Pancreas (tissue), 10 donors: ENCODE data around the gene CCR5. TPM values are rescaled to one million over a fixed set of nuclear protein-coding genes. Genes with fewer than 3 reads are reported as not detected.

Experiments
- ATAC-seq, 4 donors: fragments of 200-7000 bp; cut with Tn5 transposase; one replicate each; pipeline versions ENCODE4 v1.8.0 to v1.9.1; 2020; ENCODE audit warnings: mild to moderate bottlenecking in 4 of 4, moderate library complexity in 4 of 4
- DNase-seq, 6 donors: peaks; one replicate each; pipeline ENCODE4 v3.0.0-alpha.2; 2020
- FAIRE-seq: peaks from 2 replicates; lab custom pipeline; 2012; peaks lifted over from hg19 to GRCh38; lab: Jason Lieb, UNC
- H3K27ac ChIP-seq, 4 donors: fragments of 200-600 bp; sonication (generic); 1 replicate in 3 of 4; 2 replicates in 1 of 4; pipeline versions ENCODE4 v1.5.0 to v1.8.0; 2020
- H3K27me3 ChIP-seq, 4 donors: fragments of 200-600 bp; one replicate each; pipeline ENCODE4 v1.8.0; 2021
- H3K36me3 ChIP-seq, 3 donors: fragments of 200-600 bp; sonication (generic) in 1 of 3; one replicate each; pipeline versions ENCODE4 v1.5.0 to v1.8.0; 2020 to 2021
- H3K4me1 ChIP-seq, 3 donors: fragments of 200-600 bp; one replicate each; pipeline ENCODE4 v1.8.0; 2021
- H3K4me3 ChIP-seq, 4 donors: fragments of 200-600 bp; sonication (generic) in 2 of 4; one replicate each; pipeline versions ENCODE4 v1.5.0 to v1.8.0; 2020 to 2021
- H3K9me3 ChIP-seq, 4 donors: fragments of 200-600 bp; one replicate each; pipeline ENCODE4 v1.8.0; 2021
- CTCF ChIP-seq, 4 donors: fragments of 200-600 bp; sonication (generic) in 3 of 4; IDR thresholded peaks; one replicate each; pipeline versions ENCODE4 v1.5.0 to v1.8.0; 2021; ENCODE audit warnings: antibody characterized with exemption in 4 of 4
- WGBS, 2 donors: extraction: QIAGEN DNeasy Blood & Tissue Kit; methylation state at CpG; one replicate each; pipeline ENCODE4 v1.1.7; 2013; 5-methylcytosine and 5-hydroxymethylcytosine counted together
- intact Hi-C, 3 donors: fragments of 100-400 bp; cut with DNase I; formaldehyde crosslinking; loops; one replicate each; pipeline versions ENCODE4 v1.11.1 to v1.14.2; 2022
- polyA plus RNA-seq, 2 donors: library from polyadenylated mRNA; stranded (reverse); fragments of 200-250 nt; gene quantifications; one replicate each; pipeline ENCODE4 v1.2.3, GENCODE V29; 2013
- total RNA-seq, 6 donors: library from RNA; stranded (reverse); fragmentation: NEBNext Ultra II Directional in 4 of 6; extraction: Animal tissue kit (Norgen Biotek cat#: 25700) in 4 of 6; gene quantifications; one replicate each; pipeline versions ENCODE4 v1.2.1 to v1.2.4, GENCODE V29; 2021 to 2023
- donor health status: healthy with polysubstance abuse.
- donor health status: DM: no; HTN: no; CAD: no; lungs with moderate emphysema.
- donor health status: DM: no; HTN: no; CAD: no.
- donor health status: control.
- donor health status: control.
- donor health status: Bipolar disorder and iron deficiency.
- donor health status: DM: yes; HTN: yes; CAD: no.
- donor health status: DM: no; HTN: no; CAD: no.
- donor health status: DM: no; HTN: no; CAD: no.
- donor health status: DM: yes; HTN: yes; CAD: no.

The CCR5 gene
- total and polyA plus RNA-seq, 8 donors = 0.12 to 2.0 (median 0.29) TPM

- no peaks in the 10 kb centered on the region for H3K36me3 ChIP-seq
- DNase-seq (no peak), ATAC-seq (no peak), FAIRE-seq (no peak)
- 34 to 52% methylated on average over 7 of the region's 7 CpGs for WGBS, 2 donors
- no peak overlapping the region for H3K4me3 ChIP-seq
- H3K27me3 ChIP-seq = no peaks in the 10 kb centered on the region
- intact Hi-C loops = no loop called here
- no peak overlapping the region for H3K27ac ChIP-seq
- TF ChIP-seq CTCF (IDR thresholded peaks at IDR 0.05) = no peak
- H3K4me1 ChIP-seq = no peaks in the 10 kb centered on the region
- no peaks in the 10 kb centered on the region for H3K9me3 ChIP-seq
Observed at GRCh38 chr3:46397111-46397510, 26.4 kb downstream of the CCR5 start.

GRCh38 chr3:46398186-46398955, 27.6 kb downstream of the CCR5 start:
- Histone ChIP-seq H3K27ac (no peak overlapping the region), H3K27me3 (no peaks in the 10 kb centered on the region), H3K4me1 (no peaks in the 10 kb centered on the region), H3K9me3 (no peaks in the 10 kb centered on the region), H3K36me3 (no peaks in the 10 kb centered on the region), H3K4me3 (no peak overlapping the region)
- DNase-seq (no peak), FAIRE-seq (no peak), ATAC-seq (no peak)
- intact Hi-C loops = no loop called here
- 92 to 93% methylated on average over 6 of the region's 6 CpGs for WGBS, 2 donors
- no peak for TF ChIP-seq CTCF (IDR thresholded peaks at IDR 0.05)

DNA sequence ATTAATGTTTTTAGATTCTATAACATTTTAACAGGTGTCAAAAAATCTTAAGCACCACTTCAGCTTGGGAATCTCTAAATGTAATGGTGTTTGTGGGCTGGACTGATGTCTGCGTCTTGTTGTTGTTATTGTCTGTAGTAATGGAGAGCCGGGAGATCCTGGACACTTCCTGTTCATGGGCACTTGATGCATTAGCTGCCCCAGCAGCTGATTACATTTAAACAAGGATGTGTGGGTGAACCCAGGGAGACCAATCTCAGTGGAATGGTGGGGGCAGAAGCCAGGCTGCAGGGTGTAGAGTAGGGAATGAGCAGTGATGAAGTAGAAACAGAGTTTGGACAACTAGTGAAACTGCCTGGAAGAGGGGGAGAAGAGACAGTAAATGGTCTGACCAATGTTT, 28.4 kb downstream of the CCR5 start:
- ATAC-seq (no peak), FAIRE-seq (no peak), DNase-seq (no peak)
- Histone ChIP-seq H3K36me3 (no peaks in the 10 kb centered on the region), H3K4me3 (no peak overlapping the region), H3K4me1 (no peaks in the 10 kb centered on the region), H3K9me3 (no peaks in the 10 kb centered on the region), H3K27me3 (no peaks in the 10 kb centered on the region), H3K27ac (no peak overlapping the region)
- 83 to 90% methylated on average over 2 of the region's 2 CpGs for WGBS, 2 donors
- intact Hi-C loops = no loop called here
- TF ChIP-seq CTCF (IDR thresholded peaks at IDR 0.05) = no peak

GRCh38 chr3:46399557-46399956, 28.8 kb downstream of the CCR5 start:
- no peak overlapping the region for H3K4me3 ChIP-seq
- intact Hi-C loops = no loop called here
- no peak for DNase-seq
- FAIRE-seq = no peak
- no peak overlapping the region for H3K27ac ChIP-seq
- no peaks in the 10 kb centered on the region for H3K27me3 ChIP-seq
- no peaks in the 10 kb centered on the region for H3K9me3 ChIP-seq
- peak in 1 of 4 donors; percentile 17 for ATAC-seq
- 64 to 77% methylated on average over 2 of the region's 2 CpGs for WGBS, 2 donors
- H3K36me3 ChIP-seq = no peaks in the 10 kb centered on the region
- TF ChIP-seq CTCF (IDR thresholded peaks at IDR 0.05) = no peak
- no peaks in the 10 kb centered on the region for H3K4me1 ChIP-seq

DNA sequence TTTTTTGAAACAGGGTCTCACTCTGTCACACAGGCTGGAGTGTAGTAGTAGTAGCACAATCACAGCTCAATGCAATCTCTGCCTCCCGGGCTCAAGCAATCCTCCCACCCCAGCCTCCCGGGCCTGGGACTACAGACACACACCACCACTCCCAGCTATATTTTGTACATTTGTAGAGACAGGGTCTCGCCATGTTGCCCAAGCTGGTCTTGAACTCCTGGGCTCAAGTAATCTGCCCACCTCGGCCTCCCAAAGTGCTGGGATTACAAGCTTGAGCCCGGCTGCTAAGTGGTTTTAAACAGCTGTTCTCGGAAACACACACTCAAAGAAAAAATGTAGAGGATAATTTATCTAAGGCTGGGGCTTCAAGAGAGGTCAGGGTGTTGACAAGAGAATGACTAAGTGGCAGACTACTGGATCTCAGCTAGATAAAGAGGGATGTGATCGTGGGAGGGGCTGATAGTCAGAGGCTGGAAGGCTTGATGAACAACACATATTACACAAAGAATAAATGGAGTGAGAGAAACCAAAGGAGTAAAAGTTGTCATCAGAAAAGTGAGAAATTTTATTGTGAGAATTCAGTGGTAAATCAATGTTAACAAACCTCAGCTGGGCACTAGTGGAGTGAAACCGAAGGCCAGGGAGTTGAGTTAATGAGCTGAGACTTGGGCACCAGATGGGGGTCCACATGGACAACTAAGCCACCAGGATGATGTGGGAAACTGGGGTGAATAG, 29.4 kb downstream of the CCR5 start:
- no peak overlapping the region for H3K27ac ChIP-seq
- no peak for DNase-seq
- no peak overlapping the region for H3K4me3 ChIP-seq
- H3K4me1 ChIP-seq = peaks cover 0 to 6% (median 0%) of the 10 kb centered on the region in 3 donors
- FAIRE-seq = no peak
- intact Hi-C loops = no loop called here
- H3K9me3 ChIP-seq = no peaks in the 10 kb centered on the region
- 78 to 82% methylated on average over 8 of the region's 8 CpGs for WGBS, 2 donors
- H3K36me3 ChIP-seq = no peaks in the 10 kb centered on the region
- no peak for TF ChIP-seq CTCF (IDR thresholded peaks at IDR 0.05)
- H3K27me3 ChIP-seq = no peaks in the 10 kb centered on the region
- ATAC-seq = no peak
